ENCODE data around the gene BACE1-AS.

DNA sequence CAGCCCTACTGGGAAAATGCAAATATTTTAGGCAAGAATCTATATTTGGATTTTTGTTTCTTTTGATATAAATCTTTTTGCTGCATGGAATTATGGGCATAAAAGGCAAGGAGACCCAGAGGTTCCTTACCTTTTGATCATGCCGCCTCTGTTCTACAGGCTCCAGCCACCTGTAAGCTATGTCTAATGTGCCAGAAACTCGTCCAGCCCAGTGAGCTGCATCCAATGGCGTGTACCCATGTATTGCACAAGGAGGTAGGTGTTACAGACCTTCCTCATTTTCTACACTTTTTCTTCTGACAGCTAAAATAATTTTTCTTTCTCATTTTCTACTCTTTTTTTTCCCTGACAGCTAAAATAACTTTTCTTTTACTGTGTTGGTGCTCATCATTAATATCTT lies 8.2 kb upstream of the BACE1-AS start:
- no peak for TF ChIP-seq POLR2A (IDR thresholded peaks at IDR 0.05; ENCODE audit: low read length)
- TF ChIP-seq, protein P1, sequence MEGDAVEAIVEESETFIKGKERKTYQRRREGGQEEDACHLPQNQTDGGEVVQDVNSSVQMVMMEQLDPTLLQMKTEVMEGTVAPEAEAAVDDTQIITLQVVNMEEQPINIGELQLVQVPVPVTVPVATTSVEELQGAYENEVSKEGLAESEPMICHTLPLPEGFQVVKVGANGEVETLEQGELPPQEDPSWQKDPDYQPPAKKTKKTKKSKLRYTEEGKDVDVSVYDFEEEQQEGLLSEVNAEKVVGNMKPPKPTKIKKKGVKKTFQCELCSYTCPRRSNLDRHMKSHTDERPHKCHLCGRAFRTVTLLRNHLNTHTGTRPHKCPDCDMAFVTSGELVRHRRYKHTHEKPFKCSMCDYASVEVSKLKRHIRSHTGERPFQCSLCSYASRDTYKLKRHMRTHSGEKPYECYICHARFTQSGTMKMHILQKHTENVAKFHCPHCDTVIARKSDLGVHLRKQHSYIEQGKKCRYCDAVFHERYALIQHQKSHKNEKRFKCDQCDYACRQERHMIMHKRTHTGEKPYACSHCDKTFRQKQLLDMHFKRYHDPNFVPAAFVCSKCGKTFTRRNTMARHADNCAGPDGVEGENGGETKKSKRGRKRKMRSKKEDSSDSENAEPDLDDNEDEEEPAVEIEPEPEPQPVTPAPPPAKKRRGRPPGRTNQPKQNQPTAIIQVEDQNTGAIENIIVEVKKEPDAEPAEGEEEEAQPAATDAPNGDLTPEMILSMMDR (IDR thresholded peaks at IDR 0.05): no peak
- TF ChIP-seq CHD2 (IDR thresholded peaks at IDR 0.05; ENCODE audit: low read length, partially characterized antibody): no peak
- TF ChIP-seq, protein P2, sequence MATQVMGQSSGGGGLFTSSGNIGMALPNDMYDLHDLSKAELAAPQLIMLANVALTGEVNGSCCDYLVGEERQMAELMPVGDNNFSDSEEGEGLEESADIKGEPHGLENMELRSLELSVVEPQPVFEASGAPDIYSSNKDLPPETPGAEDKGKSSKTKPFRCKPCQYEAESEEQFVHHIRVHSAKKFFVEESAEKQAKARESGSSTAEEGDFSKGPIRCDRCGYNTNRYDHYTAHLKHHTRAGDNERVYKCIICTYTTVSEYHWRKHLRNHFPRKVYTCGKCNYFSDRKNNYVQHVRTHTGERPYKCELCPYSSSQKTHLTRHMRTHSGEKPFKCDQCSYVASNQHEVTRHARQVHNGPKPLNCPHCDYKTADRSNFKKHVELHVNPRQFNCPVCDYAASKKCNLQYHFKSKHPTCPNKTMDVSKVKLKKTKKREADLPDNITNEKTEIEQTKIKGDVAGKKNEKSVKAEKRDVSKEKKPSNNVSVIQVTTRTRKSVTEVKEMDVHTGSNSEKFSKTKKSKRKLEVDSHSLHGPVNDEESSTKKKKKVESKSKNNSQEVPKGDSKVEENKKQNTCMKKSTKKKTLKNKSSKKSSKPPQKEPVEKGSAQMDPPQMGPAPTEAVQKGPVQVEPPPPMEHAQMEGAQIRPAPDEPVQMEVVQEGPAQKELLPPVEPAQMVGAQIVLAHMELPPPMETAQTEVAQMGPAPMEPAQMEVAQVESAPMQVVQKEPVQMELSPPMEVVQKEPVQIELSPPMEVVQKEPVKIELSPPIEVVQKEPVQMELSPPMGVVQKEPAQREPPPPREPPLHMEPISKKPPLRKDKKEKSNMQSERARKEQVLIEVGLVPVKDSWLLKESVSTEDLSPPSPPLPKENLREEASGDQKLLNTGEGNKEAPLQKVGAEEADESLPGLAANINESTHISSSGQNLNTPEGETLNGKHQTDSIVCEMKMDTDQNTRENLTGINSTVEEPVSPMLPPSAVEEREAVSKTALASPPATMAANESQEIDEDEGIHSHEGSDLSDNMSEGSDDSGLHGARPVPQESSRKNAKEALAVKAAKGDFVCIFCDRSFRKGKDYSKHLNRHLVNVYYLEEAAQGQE (IDR thresholded peaks at IDR 0.05): no peak
- TF ChIP-seq HEYL (CRISPR knock-in tag; IDR thresholded peaks at IDR 0.05): no peak

Measured in A549 (cell line).